Upper lobe of right lung (tissue), 1 donor: ENCODE results near the gene CCDC91. TPM values are rescaled to one million over a fixed set of nuclear protein-coding genes. Genes with fewer than 3 reads are reported as not detected.

ENCODE experiments used
- ATAC-seq: fragments of 200-7000 bp; cut with Tn5 transposase; one replicate; pipeline ENCODE4 v1.9.1; 2020; ENCODE audit warnings: mild to moderate bottlenecking, moderate library complexity
- DNase-seq: peaks from one replicate; pipeline ENCODE4 v3.0.0-alpha.2; 2020
- H3K27ac ChIP-seq: fragments of 200-600 bp; one replicate; pipeline ENCODE4 v1.8.0; 2022
- H3K27me3 ChIP-seq: fragments of 200-600 bp; one replicate; pipeline ENCODE4 v1.8.0; 2022; ENCODE audit warnings: mild to moderate bottlenecking
- H3K36me3 ChIP-seq: fragments of 200-600 bp; one replicate; pipeline ENCODE4 v1.8.0; 2022
- H3K4me1 ChIP-seq: fragments of 200-600 bp; one replicate; pipeline ENCODE4 v1.8.0; 2022
- H3K4me3 ChIP-seq: fragments of 200-600 bp; one replicate; pipeline ENCODE4 v1.8.0; 2022; ENCODE audit warnings: mild to moderate bottlenecking
- H3K9me3 ChIP-seq: fragments of 200-600 bp; one replicate; pipeline ENCODE4 v1.8.0; 2022
- CTCF ChIP-seq: fragments of 200-600 bp; IDR thresholded peaks from one replicate; pipeline ENCODE4 v1.8.0; 2022; ENCODE audit warnings: antibody characterized with exemption
- intact Hi-C: fragments of 100-400 bp; cut with DNase I; formaldehyde crosslinking; loops from one replicate; pipeline ENCODE4 v1.11.0; 2022
- total RNA-seq: library from RNA; stranded (reverse); fragmentation: NEBNext Ultra II Directional; extraction: Animal tissue kit (Norgen Biotek cat#: 25700); gene quantifications from one replicate; pipeline ENCODE4 v1.2.1, GENCODE V29; 2021
- donor health status: DM: no; HTN: yes; CAD: no; lungs with severe emphysema.

Gene CCDC91
- total RNA-seq, 1 donor from 2014 or later = 33.4 TPM

DNA sequence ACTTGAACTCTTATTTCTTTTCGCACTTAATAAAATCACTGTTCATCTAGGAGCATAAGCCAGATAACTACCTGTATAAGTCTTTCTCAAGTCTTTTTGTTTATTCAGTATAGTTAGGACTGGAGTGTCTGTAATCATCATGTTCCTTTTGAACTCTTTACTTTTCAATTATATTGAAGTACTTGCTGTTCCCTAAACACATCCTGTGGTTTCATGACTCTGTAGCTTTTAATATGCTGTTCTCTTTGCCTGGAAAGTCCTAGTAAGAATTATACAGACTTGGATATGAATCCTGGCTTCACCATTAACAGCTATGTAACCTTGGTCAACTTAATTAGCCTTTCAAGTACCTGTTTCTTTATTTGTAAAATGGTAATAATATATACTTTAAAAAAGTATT, 88.2 kb downstream of the CCDC91 start:
- intact Hi-C loops = no loop called here
- H3K4me3 ChIP-seq = no peak overlapping the region
- no peaks in the 10 kb centered on the region for H3K27me3 ChIP-seq
- no peaks in the 10 kb centered on the region for H3K4me1 ChIP-seq
- ATAC-seq (no peak), DNase-seq (no peak)
- no peak overlapping the region for H3K27ac ChIP-seq
- H3K36me3 ChIP-seq = no peaks in the 10 kb centered on the region
- H3K9me3 ChIP-seq = peaks cover 5% of the 10 kb centered on the region
- TF ChIP-seq CTCF = no peak

DNA sequence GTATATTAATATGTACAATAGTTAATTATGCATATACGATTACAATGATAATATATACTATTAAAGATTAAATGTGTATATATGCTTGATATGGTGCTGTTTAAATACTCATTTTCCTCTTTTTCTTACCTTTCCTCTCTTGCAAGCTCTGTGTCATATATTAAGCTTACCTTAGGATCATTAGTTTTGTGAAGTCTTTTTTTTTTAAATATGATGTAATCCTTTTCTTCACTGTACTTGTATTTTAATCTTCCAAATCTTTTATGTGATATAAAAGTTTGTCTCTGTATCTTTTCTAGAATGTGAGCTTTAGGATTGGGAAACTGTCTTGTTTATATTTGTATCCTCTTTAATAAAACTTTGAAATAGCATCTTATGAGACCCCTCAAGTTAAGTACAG, 88.7 kb downstream of the CCDC91 start:
- Histone ChIP-seq H3K9me3 (peaks cover 5% of the 10 kb centered on the region), H3K27ac (no peak overlapping the region), H3K4me3 (no peak overlapping the region), H3K4me1 (no peaks in the 10 kb centered on the region), H3K36me3 (no peaks in the 10 kb centered on the region), H3K27me3 (no peaks in the 10 kb centered on the region)
- ATAC-seq = no peak
- no peak for DNase-seq
- intact Hi-C loops = no loop called here
- TF ChIP-seq CTCF = no peak

DNA sequence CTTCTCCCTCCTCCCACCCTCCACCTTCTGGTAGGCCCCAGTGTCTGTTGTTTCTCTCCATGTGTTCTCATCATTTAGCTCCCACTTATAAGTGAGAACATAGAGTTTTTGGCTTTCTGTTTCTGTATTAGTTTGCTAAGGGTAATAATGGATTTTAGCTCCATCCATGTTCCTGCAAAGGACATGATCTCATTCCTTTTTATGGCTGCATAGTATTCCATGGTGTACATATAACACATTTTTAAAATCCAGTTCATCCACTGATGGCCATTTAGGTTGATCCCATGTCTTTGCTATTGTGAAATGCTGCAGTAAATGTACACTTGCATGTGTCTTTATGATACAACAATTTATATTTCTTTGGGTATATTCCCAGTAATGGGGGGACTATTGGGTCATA, 96.1 kb downstream of the CCDC91 start:
- Histone ChIP-seq H3K27ac (no peak overlapping the region), H3K27me3 (no peaks in the 10 kb centered on the region), H3K9me3 (peaks cover 20% of the 10 kb centered on the region), H3K36me3 (no peaks in the 10 kb centered on the region), H3K4me1 (no peaks in the 10 kb centered on the region), H3K4me3 (no peak overlapping the region)
- intact Hi-C loops = no loop called here
- no peak for DNase-seq
- no peak for ATAC-seq
- TF ChIP-seq CTCF = no peak

GRCh38 chr12:28290262-28290661, 100.0 kb downstream of the CCDC91 start:
- Histone ChIP-seq H3K4me1 (no peaks in the 10 kb centered on the region), H3K4me3 (no peak overlapping the region), H3K36me3 (no peaks in the 10 kb centered on the region), H3K27me3 (no peaks in the 10 kb centered on the region), H3K9me3 (peaks cover 15% of the 10 kb centered on the region), H3K27ac (no peak overlapping the region)
- no peak for DNase-seq
- no peak for ATAC-seq
- intact Hi-C loops = no loop called here
- TF ChIP-seq CTCF = no peak

- DNase-seq (no peak), ATAC-seq (no peak)
- Histone ChIP-seq H3K4me3 (no peak overlapping the region), H3K4me1 (no peaks in the 10 kb centered on the region), H3K9me3 (peaks cover 15% of the 10 kb centered on the region), H3K36me3 (no peaks in the 10 kb centered on the region), H3K27ac (no peak overlapping the region), H3K27me3 (no peaks in the 10 kb centered on the region)
- intact Hi-C loops = no loop called here
- no peak for TF ChIP-seq CTCF
These were observed 102.4 kb downstream of the CCDC91 start for GRCh38 chr12:28292699-28293098.

DNA sequence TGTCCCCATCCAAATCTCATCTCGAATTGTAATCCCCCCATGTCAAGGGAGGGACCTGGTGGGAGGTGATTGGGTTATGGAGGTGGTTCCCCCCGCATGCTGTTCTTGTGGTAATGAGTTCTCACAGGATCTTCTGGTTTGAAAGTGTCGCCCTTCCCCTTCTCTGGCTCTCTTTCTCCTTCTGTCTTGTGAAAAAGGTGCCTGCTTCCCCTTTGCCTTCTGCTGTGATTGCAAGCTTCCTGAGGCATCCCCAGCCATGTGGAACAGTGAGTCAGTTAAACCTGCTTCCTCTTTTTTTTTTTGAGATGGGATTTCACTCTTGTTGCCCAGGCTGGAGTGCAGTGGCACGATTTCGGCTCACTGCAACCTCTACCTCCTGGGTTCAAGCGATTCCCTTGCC, 104.0 kb downstream of the CCDC91 start:
- no peaks in the 10 kb centered on the region for H3K4me1 ChIP-seq
- H3K27me3 ChIP-seq = no peaks in the 10 kb centered on the region
- H3K27ac ChIP-seq = no peak overlapping the region
- no peak for DNase-seq
- TF ChIP-seq CTCF = no peak
- no peak overlapping the region for H3K4me3 ChIP-seq
- intact Hi-C loops = no loop called here
- H3K9me3 ChIP-seq = peaks cover 15% of the 10 kb centered on the region
- H3K36me3 ChIP-seq = no peaks in the 10 kb centered on the region
- peak; percentile 27 for ATAC-seq
